Measurements from ENCODE around the gene SLC25A29.

SLC25A29 gene

DNA sequence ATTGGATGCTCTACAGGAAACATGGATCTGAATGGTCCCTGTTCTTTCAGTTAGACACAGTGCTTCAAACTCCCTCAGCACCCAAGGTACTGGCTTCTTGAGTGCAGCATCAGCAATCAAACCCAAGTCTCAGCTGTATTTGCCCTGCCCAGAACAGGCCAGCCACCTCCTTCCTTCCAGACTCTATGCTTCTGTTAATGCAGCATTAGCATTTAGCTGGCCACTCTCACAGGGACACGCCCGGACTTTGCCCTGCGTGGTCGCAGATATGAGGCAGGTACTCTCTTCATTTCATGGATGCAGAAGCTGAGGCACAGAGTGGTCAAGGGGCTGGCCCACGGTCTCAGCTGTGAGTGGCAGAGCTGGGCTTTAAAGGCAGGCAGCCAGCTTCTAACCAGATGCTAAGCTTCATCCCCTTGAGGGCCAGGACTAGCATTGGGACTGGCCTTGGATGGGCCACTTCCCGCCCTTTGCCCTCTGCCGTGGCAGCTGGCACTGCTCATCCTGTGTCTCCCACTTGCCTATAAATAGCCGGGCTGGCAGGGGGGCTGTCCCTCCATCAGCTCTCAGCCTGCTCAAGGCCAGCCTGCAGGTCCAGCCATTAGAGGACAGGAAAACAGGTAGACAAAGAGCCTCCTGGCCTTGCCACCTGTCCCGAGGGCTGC, 15.4 kb upstream of the SLC25A29 start:
- no peak for TF ChIP-seq POLR2AphosphoS5 (IDR thresholded peaks at IDR 0.05; ENCODE audit: low read depth, low read length)

DNA sequence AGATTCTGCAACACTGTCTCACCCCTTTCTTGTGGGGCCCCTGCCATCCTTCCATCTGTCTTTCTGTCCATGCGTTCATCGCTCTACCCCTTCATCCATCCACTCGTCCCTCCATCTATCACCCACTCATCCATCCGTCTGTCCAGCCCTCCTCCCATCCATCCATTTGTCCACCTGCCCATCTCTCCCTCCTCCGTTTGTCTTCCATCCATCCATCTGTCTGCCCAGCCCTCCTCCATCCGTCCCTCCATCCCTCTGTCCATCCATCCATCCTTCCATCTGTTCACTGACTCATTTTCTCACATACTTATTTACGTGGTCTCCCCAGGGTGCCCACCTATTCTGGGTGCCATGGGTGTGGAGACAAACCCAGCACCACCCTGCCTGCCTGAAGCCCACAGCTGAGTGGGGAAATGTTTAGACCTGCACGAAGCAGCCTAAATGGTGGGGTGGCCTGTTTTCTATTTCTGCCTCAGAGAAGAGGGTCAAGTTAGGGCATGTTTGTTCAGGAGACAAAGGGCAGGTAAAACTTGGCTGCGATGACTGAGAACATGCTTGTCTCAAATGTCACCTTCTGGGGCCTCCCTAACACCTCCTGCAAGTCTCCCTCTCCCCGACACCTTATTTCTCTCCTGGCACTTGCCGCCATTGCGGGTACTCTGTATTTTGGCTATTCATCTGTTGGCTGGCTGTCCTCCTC, 14.1 kb upstream of the SLC25A29 start:
- TF ChIP-seq FOXP2 (optimal IDR thresholded peaks at IDR 0.05; ENCODE audit: borderline replicate concordance, extremely low read depth, extremely low read length, insufficient read depth): no peak
- no peak for TF ChIP-seq TAF1 (IDR thresholded peaks at IDR 0.05; ENCODE audit: borderline replicate concordance, insufficient read depth, low read length)
- TF ChIP-seq POLR2AphosphoS5 (IDR thresholded peaks at IDR 0.05; ENCODE audit: low read depth, low read length): no peak
- no peak for TF ChIP-seq SIN3A (IDR thresholded peaks at IDR 0.05; ENCODE audit: borderline replicate concordance, insufficient read depth, low read length)
- no peak for TF ChIP-seq REST (IDR thresholded peaks at IDR 0.05; ENCODE audit: insufficient read depth in 1 of 2, low read depth in 2 of 2, low read length in 2 of 2)

GRCh38 chr14:100317912-100318808, 11.9 kb upstream of the SLC25A29 start:
- TF ChIP-seq SIN3A (IDR thresholded peaks at IDR 0.05; ENCODE audit: borderline replicate concordance, insufficient read depth, low read length): no peak
- no peak for TF ChIP-seq REST (IDR thresholded peaks at IDR 0.05; ENCODE audit: insufficient read depth in 1 of 2, low read depth in 2 of 2, low read length in 2 of 2)
- TF ChIP-seq POLR2AphosphoS5 (IDR thresholded peaks at IDR 0.05; ENCODE audit: low read depth, low read length): no peak
- no peak for TF ChIP-seq TAF1 (IDR thresholded peaks at IDR 0.05; ENCODE audit: borderline replicate concordance, insufficient read depth, low read length)
- no peak for TF ChIP-seq FOXP2 (optimal IDR thresholded peaks at IDR 0.05; ENCODE audit: borderline replicate concordance, extremely low read depth, extremely low read length, insufficient read depth)

DNA sequence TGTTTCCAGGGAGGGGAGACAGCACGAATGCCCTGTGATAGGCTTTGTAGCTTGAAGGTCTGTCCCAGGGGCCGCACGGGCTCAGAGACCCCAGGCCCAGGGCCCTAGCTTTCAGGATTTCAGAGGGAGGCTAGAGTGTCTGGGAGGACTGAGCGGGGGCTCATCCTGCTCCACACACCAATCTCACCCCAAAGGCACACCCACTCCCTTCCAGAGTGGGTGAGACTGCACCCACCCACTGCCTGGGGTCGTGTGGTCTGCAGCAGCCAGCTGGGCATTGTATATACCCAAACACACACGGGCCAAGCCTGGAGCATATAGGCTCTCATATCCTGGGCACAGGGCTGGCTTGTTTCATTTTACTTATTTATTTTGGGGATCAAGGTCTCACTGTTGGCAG, 11.1 kb upstream of the SLC25A29 start:
- TF ChIP-seq REST (IDR thresholded peaks at IDR 0.05; ENCODE audit: insufficient read depth in 1 of 2, low read depth in 2 of 2, low read length in 2 of 2) (no peak), SIN3A (IDR thresholded peaks at IDR 0.05; ENCODE audit: borderline replicate concordance, insufficient read depth, low read length) (no peak), POLR2AphosphoS5 (IDR thresholded peaks at IDR 0.05; ENCODE audit: low read depth, low read length) (no peak), TAF1 (IDR thresholded peaks at IDR 0.05; ENCODE audit: borderline replicate concordance, insufficient read depth, low read length) (no peak), FOXP2 (optimal IDR thresholded peaks at IDR 0.05; ENCODE audit: borderline replicate concordance, extremely low read depth, extremely low read length, insufficient read depth) (no peak)

GRCh38 chr14:100314724-100315123, 8.5 kb upstream of the SLC25A29 start:
- TF ChIP-seq SIN3A (IDR thresholded peaks at IDR 0.05; ENCODE audit: borderline replicate concordance, insufficient read depth, low read length) (no peak), REST (IDR thresholded peaks at IDR 0.05; ENCODE audit: insufficient read depth in 1 of 2, low read depth in 2 of 2, low read length in 2 of 2) (no peak), FOXP2 (optimal IDR thresholded peaks at IDR 0.05; ENCODE audit: borderline replicate concordance, extremely low read depth, extremely low read length, insufficient read depth) (no peak), TAF1 (IDR thresholded peaks at IDR 0.05; ENCODE audit: borderline replicate concordance, insufficient read depth, low read length) (no peak), POLR2AphosphoS5 (IDR thresholded peaks at IDR 0.05; ENCODE audit: low read depth, low read length) (no peak)
